DND-41 (cell line): Measurements from ENCODE around the gene CTPS2.
"Not testable (repeated sequence)": the region's sequence is repeated elsewhere in the genome, so short reads cannot be mapped to it uniquely, and the experiment has no call there.

Experiments used
- ATAC-seq: fragments of 200-7000 bp; cut with Tn5 transposase; 3 replicates; pipeline ENCODE4 v1.9.1; 2021; ENCODE audit warnings: low read depth; ENCODE audit not compliant: insufficient read depth
- DNase-seq: peaks from one replicate; pipeline ENCODE4 v3.0.0-alpha.2; 2020
- H2AFZ ChIP-seq: 2 replicates; pipeline ENCODE4 v1.6.0; 2012; ENCODE audit warnings: low read depth, low read length
- H3K27ac ChIP-seq: 2 replicates; pipeline ENCODE4 v1.5.1; 2012; ENCODE audit warnings: low read length, inconsistent platforms
- H3K27me3 ChIP-seq: fragments of 200-600 bp; sonication (generic); 2 replicates; pipeline ENCODE4 v1.6.0; 2012; ENCODE audit warnings: low read length, mild to moderate bottlenecking, inconsistent platforms; ENCODE audit not compliant: insufficient read depth, poor library complexity
- H3K36me3 ChIP-seq: 2 replicates; pipeline ENCODE4 v1.5.1; 2012; ENCODE audit warnings: low read length, inconsistent platforms; ENCODE audit not compliant: insufficient read depth
- H3K4me1 ChIP-seq: 2 replicates; pipeline ENCODE4 v1.5.1; 2012; ENCODE audit warnings: mild to moderate bottlenecking, low read length; ENCODE audit not compliant: insufficient read depth
- H3K4me2 ChIP-seq: 2 replicates; pipeline ENCODE4 v1.6.0; 2012; ENCODE audit warnings: mild to moderate bottlenecking, moderate library complexity, low read length, inconsistent platforms; ENCODE audit not compliant: insufficient read depth
- H3K4me3 ChIP-seq, 2 experiments: fragments of 200-600 bp in 1 of 2; shearing (Covaris generic) in 1 of 2; 2 replicates each; pipeline ENCODE4 v1.5.1; 2012 to 2016; ENCODE audit warnings: inconsistent platforms in 2 of 2, low read length in 2 of 2, mild to moderate bottlenecking in 2 of 2, low read depth in 1 of 2, moderate library complexity in 1 of 2
- H3K79me2 ChIP-seq: 2 replicates; pipeline ENCODE4 v1.6.0; 2012; ENCODE audit warnings: low read length, inconsistent platforms; ENCODE audit not compliant: insufficient read depth
- H3K9ac ChIP-seq: 2 replicates; pipeline ENCODE4 v1.6.0; 2012; ENCODE audit warnings: low read depth, mild to moderate bottlenecking, inconsistent platforms, low read length, moderate library complexity
- H3K9me3 ChIP-seq: 2 replicates; pipeline ENCODE4 v1.5.1; 2012; ENCODE audit warnings: low read length, moderate library complexity, mild to moderate bottlenecking, inconsistent platforms; ENCODE audit not compliant: insufficient read depth, severe bottlenecking
- H4K20me1 ChIP-seq: 2 replicates; pipeline ENCODE4 v1.6.0; 2012; ENCODE audit warnings: low read length; ENCODE audit not compliant: insufficient read depth
- CTCF ChIP-seq: IDR thresholded peaks from 2 replicates; pipeline ENCODE4 v1.5.1; 2012; ENCODE audit warnings: borderline replicate concordance, low read length, moderate library complexity, mild to moderate bottlenecking; ENCODE audit not compliant: poor library complexity, severe bottlenecking; ENCODE audit errors: extremely low read depth
- EZH2 ChIP-seq: IDR thresholded peaks from 3 replicates; pipeline ENCODE4 v1.6.1; 2012; ENCODE audit warnings: borderline replicate concordance, low read depth, mild to moderate bottlenecking, moderate library complexity, low read length, inconsistent platforms; ENCODE audit not compliant: severe bottlenecking

The CTPS2 gene

GRCh38 chrX:16617382-16617781, 95.1 kb downstream of the CTPS2 start:
- no peak overlapping the region for H2AFZ ChIP-seq
- H3K4me1 ChIP-seq: no peaks in the 10 kb centered on the region
- no peak for ATAC-seq

GRCh38 chrX:16612257-16612897, 100.1 kb downstream of the CTPS2 start:
- no peak for TF ChIP-seq CTCF
- no peak for TF ChIP-seq EZH2
- Histone ChIP-seq H3K9me3 (no peaks in the 10 kb centered on the region), H3K4me1 (no peaks in the 10 kb centered on the region), H3K27me3 (no peaks in the 10 kb centered on the region), H3K4me3 (no peak overlapping the region), H2AFZ (no peak overlapping the region), H4K20me1 (no peaks in the 10 kb centered on the region), H3K4me2 (no peak overlapping the region), H3K36me3 (peaks cover 18% of the 10 kb centered on the region; the same call in 1 of the 2 replicates), H3K9ac (no peak overlapping the region), H3K79me2 (no peaks in the 10 kb centered on the region), H3K27ac (no peak overlapping the region)
- ATAC-seq (no peak), DNase-seq (no peak)

More at GRCh38 chrX:16617382-16617781, 95.1 kb downstream of the CTPS2 start:
- no peak overlapping the region for H3K4me3 ChIP-seq
- H3K9me3 ChIP-seq: no peaks in the 10 kb centered on the region
- H3K27me3 ChIP-seq: no peaks in the 10 kb centered on the region
- H4K20me1 ChIP-seq: no peaks in the 10 kb centered on the region
- no peak for DNase-seq
- no peak overlapping the region for H3K4me2 ChIP-seq
- TF ChIP-seq CTCF (no peak), EZH2 (no peak)
- H3K36me3 ChIP-seq: peaks cover 22% of the 10 kb centered on the region
- no peaks in the 10 kb centered on the region for H3K79me2 ChIP-seq
- H3K9ac ChIP-seq: no peak overlapping the region
- no peak overlapping the region for H3K27ac ChIP-seq

- H4K20me1 ChIP-seq, H3K27me3 ChIP-seq, DNase-seq, H3K27ac ChIP-seq, H3K79me2 ChIP-seq, H3K4me1 ChIP-seq, H3K4me2 ChIP-seq, H3K9ac ChIP-seq, ATAC-seq, H2AFZ ChIP-seq, H3K9me3 ChIP-seq, H3K4me3 ChIP-seq: not testable (repeated sequence)
- H3K36me3 ChIP-seq: peaks cover 21% of the 10 kb centered on the region; the same call in 1 of the 2 replicates
Measured at GRCh38 chrX:16610654-16611053, 101.8 kb downstream of the CTPS2 start.

GRCh38 chrX:16610121-16610621, 102.3 kb downstream of the CTPS2 start:
- Histone ChIP-seq H3K4me3 (no peak overlapping the region), H3K27me3 (no peaks in the 10 kb centered on the region), H4K20me1 (no peaks in the 10 kb centered on the region), H3K9ac (no peak overlapping the region), H3K9me3 (no peaks in the 10 kb centered on the region), H3K4me2 (no peak overlapping the region), H3K27ac (no peak overlapping the region), H3K36me3 (peaks cover 17% of the 10 kb centered on the region; the same call in 1 of the 2 replicates), H3K79me2 (no peaks in the 10 kb centered on the region), H3K4me1 (no peaks in the 10 kb centered on the region), H2AFZ (no peak overlapping the region)
- no peak for DNase-seq
- ATAC-seq: no peak
- no peak for TF ChIP-seq CTCF
